ENCODE measurements around the gene PNMA8A. TPM values are rescaled to one million over a fixed set of nuclear protein-coding genes. Genes with fewer than 3 reads are reported as not detected.

PNMA8A gene
- total and polyA plus RNA-seq, 2 donors (not counting 1 experiment from before 2014, with no cell fraction given): not detected

DNA sequence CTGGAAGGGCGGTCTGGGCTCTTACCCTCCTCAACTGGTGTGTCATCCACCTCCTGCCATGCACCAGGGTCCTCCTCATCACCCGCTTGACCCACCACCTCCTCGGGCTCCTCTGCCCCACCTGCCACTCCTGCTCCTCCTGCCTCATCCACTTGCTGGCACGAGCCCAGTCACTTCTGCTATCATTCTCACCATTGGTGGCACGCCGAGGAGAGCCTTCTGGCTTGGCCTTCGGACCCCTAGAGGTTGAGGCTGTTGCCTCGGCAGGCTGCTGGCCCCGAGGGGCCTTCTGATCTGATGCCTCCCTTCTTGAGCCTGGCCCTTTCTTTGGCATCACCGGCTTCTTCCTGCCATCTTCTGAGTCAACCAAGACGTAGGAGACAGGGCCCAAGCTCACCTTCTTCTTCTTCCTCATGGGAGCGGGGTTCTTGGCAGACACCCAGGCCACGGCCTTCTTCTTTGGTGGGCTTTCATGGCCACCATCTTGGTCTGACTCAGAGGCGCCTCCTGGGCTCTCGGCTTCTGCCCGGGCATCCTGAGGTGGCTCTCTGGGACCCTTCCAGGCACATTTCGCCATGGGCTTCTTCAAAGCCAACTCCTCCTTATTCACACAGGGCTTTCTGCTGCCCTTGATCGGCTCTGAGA is 1.7 kb downstream of the PNMA8A start:
- Histone ChIP-seq H2AFZ (ENCODE audit: insufficient read depth, low read depth, low read length, poor library complexity, severe bottlenecking) (no peak overlapping the region), H3K27me3 (replicated peaks in 1 of 4; ENCODE audit: control extremely low read depth in 1 of 4, control insufficient read depth in 3 of 4, insufficient read depth in 4 of 4, low read length in 3 of 4) (peaks cover 0 to 25% (median 12%) of the 10 kb centered on the region in 4 experiments), H3K4me2 (replicated peaks; ENCODE audit: low read depth, low read length, poor library complexity, severe bottlenecking) (no peak overlapping the region), H3K4me1 (ENCODE audit: control insufficient read depth in 2 of 2, insufficient read depth in 2 of 2, low read length in 2 of 2) (peaks cover 6 to 8% of the 10 kb centered on the region in 2 donors), H4K20me1 (ENCODE audit: control insufficient read depth, insufficient read depth, low read length, poor library complexity, severe bottlenecking) (no peaks in the 10 kb centered on the region), H3K9me3 (ENCODE audit: control extremely low read depth in 1 of 3, control insufficient read depth in 2 of 3, insufficient read depth in 1 of 3, low read length in 2 of 3) (no peaks in the 10 kb centered on the region), H3K27ac (ENCODE audit: low read length in 2 of 2) (no peak overlapping the region), H3K36me3 (replicated peaks in 1 of 2; ENCODE audit: control extremely low read depth in 1 of 2, control insufficient read depth in 1 of 2, extremely low read depth in 1 of 2, insufficient read depth in 2 of 2, low read length in 1 of 2) (no peaks in the 10 kb centered on the region), H3K79me2 (ENCODE audit: control insufficient read depth, insufficient read depth, low read length) (no peaks in the 10 kb centered on the region), H3K4me3 (ENCODE audit: control extremely low read depth in 1 of 5, extremely low read depth in 1 of 5, insufficient read depth in 1 of 5, low read depth in 2 of 5, low read length in 4 of 5) (no peak overlapping the region), H3K9ac (ENCODE audit: low read length) (no peak overlapping the region)
- ChIA-PET POLR2A (no interaction called here), CTCF (no interaction called here)
- peaks cover 65% of the 10 kb centered on the region for H3K27me3 Mint-ChIP-seq
- TF ChIP-seq EZH2 (IDR thresholded peaks at IDR 0.05; ENCODE audit: borderline replicate concordance, insufficient read depth, low read depth, low read length, poor library complexity, severe bottlenecking): no peak
- TF ChIP-seq, protein P1, sequence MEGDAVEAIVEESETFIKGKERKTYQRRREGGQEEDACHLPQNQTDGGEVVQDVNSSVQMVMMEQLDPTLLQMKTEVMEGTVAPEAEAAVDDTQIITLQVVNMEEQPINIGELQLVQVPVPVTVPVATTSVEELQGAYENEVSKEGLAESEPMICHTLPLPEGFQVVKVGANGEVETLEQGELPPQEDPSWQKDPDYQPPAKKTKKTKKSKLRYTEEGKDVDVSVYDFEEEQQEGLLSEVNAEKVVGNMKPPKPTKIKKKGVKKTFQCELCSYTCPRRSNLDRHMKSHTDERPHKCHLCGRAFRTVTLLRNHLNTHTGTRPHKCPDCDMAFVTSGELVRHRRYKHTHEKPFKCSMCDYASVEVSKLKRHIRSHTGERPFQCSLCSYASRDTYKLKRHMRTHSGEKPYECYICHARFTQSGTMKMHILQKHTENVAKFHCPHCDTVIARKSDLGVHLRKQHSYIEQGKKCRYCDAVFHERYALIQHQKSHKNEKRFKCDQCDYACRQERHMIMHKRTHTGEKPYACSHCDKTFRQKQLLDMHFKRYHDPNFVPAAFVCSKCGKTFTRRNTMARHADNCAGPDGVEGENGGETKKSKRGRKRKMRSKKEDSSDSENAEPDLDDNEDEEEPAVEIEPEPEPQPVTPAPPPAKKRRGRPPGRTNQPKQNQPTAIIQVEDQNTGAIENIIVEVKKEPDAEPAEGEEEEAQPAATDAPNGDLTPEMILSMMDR (IDR thresholded peaks at IDR 0.05): no peak
- H3K4me1 Mint-ChIP-seq: no peaks in the 10 kb centered on the region
- WGBS (ENCODE audit: insufficient coverage): 95% methylated on average over 16 of the region's 18 CpGs
- H3K9me3 Mint-ChIP-seq (ENCODE audit: insufficient read depth): no peaks in the 10 kb centered on the region
- H3K27ac Mint-ChIP-seq: no peak overlapping the region
- intact Hi-C loops (cut with micrococcal nuclease): no loop called here
- ATAC-seq (ENCODE audit: low read depth): no peak
- DNase-seq: no peak
- H3K4me3 Mint-ChIP-seq: no peak overlapping the region

DNA sequence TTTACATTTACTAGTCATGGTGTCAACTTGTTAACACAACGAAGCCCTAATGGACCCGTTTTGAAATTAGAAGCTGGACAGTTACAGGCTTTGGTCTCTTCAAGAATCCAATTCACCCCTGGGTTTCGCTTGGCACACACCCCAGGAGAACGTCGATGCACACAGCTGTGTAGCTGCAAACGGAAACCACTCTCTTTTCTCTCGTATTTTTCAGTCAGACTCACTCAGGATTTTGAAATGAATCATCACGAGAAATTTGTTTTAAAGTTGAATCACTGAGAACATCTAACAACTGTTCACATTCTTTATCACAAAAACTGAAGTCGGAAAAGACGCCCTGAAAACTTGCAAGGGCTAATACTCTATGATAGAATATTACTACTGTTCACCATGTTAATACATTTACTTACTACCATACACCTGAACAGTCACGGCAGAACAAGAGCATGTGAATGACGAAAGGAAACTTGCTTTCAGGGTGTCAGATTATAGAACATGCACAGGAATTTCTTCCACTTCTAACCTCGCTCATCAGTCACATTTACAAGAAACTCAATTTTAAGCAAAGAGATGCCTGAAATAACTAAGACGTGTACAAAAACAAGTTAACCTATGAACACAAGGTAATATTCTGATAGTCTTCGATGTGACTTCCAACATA is 4.7 kb downstream of the PNMA8A start:
- H3K27me3 ChIP-seq (replicated peaks in 1 of 4; ENCODE audit: control extremely low read depth in 1 of 4, control insufficient read depth in 3 of 4, insufficient read depth in 4 of 4, low read length in 3 of 4): peaks cover 0 to 20% (median 5%) of the 10 kb centered on the region in 4 experiments
- Mint-ChIP-seq H3K9me3 (ENCODE audit: insufficient read depth) (no peaks in the 10 kb centered on the region), H3K4me1 (no peaks in the 10 kb centered on the region), H3K27ac (no peak overlapping the region), H3K4me3 (no peak overlapping the region), H3K27me3 (peaks cover 46% of the 10 kb centered on the region)
- H3K27ac ChIP-seq (ENCODE audit: low read length in 2 of 2): no peak overlapping the region
- no peak overlapping the region for H3K9ac ChIP-seq (ENCODE audit: low read length)
- no peak overlapping the region for H3K4me3 ChIP-seq (ENCODE audit: control extremely low read depth in 1 of 5, extremely low read depth in 1 of 5, insufficient read depth in 1 of 5, low read depth in 2 of 5, low read length in 4 of 5)
- TF ChIP-seq, protein P1 (IDR thresholded peaks at IDR 0.05): no peak
- no peak for TF ChIP-seq EZH2 (IDR thresholded peaks at IDR 0.05; ENCODE audit: borderline replicate concordance, insufficient read depth, low read depth, low read length, poor library complexity, severe bottlenecking)
- peaks cover 6 to 8% of the 10 kb centered on the region in 2 donors for H3K4me1 ChIP-seq (ENCODE audit: control insufficient read depth in 2 of 2, insufficient read depth in 2 of 2, low read length in 2 of 2)
- H3K4me2 ChIP-seq (replicated peaks; ENCODE audit: low read depth, low read length, poor library complexity, severe bottlenecking): no peak overlapping the region
- no peak for ATAC-seq (ENCODE audit: low read depth)
- ChIA-PET POLR2A (no interaction called here), CTCF (interaction anchor here (0.7 kb wide), 1 partner anchor 55 kb away, joined by 4 read pairs; no protein-coding TSS in a partner anchor)
- no peaks in the 10 kb centered on the region for H4K20me1 ChIP-seq (ENCODE audit: control insufficient read depth, insufficient read depth, low read length, poor library complexity, severe bottlenecking)
- H3K9me3 ChIP-seq (ENCODE audit: control extremely low read depth in 1 of 3, control insufficient read depth in 2 of 3, insufficient read depth in 1 of 3, low read length in 2 of 3): no peaks in the 10 kb centered on the region
- no peak overlapping the region for H2AFZ ChIP-seq (ENCODE audit: insufficient read depth, low read depth, low read length, poor library complexity, severe bottlenecking)
- no peak for DNase-seq
- WGBS (ENCODE audit: insufficient coverage): 72% methylated on average over 10 of the region's 15 CpGs
- H3K36me3 ChIP-seq (replicated peaks in 1 of 2; ENCODE audit: control extremely low read depth in 1 of 2, control insufficient read depth in 1 of 2, extremely low read depth in 1 of 2, insufficient read depth in 2 of 2, low read length in 1 of 2): no peaks in the 10 kb centered on the region
- intact Hi-C loops (cut with micrococcal nuclease): no loop called here
- no peaks in the 10 kb centered on the region for H3K79me2 ChIP-seq (ENCODE audit: control insufficient read depth, insufficient read depth, low read length)

All from B cell (primary cell).